Endometrial microvascular endothelial cells (primary cell): Measurements from ENCODE around the gene TAAR2. TPM values are rescaled to one million over a fixed set of nuclear protein-coding genes. Genes with fewer than 3 reads are reported as not detected.
"Not testable (repeated sequence)": the region's sequence is repeated elsewhere in the genome, so short reads cannot be mapped to it uniquely, and the experiment has no call there.

Experiments
- in situ Hi-C: cut with HindIII; loops from 2 replicates; pipeline ENCODE4 v1.10.0; 2017; ENCODE audit warnings: low sequenced_read_pairs, low pct_unique_long_range_greater_than_20kb; ENCODE audit errors: inconsistent ontology term
- total RNA-seq: library from RNA; depleted of rRNA; stranded (reverse); fragments of >200 nt; gene quantifications from one replicate; pipeline ENCODE4 v1.2.3, GENCODE V29; 2015; ENCODE audit errors: inconsistent ontology term

TAAR2 gene
- total RNA-seq, 1 donor from 2014 or later = not detected

DNA sequence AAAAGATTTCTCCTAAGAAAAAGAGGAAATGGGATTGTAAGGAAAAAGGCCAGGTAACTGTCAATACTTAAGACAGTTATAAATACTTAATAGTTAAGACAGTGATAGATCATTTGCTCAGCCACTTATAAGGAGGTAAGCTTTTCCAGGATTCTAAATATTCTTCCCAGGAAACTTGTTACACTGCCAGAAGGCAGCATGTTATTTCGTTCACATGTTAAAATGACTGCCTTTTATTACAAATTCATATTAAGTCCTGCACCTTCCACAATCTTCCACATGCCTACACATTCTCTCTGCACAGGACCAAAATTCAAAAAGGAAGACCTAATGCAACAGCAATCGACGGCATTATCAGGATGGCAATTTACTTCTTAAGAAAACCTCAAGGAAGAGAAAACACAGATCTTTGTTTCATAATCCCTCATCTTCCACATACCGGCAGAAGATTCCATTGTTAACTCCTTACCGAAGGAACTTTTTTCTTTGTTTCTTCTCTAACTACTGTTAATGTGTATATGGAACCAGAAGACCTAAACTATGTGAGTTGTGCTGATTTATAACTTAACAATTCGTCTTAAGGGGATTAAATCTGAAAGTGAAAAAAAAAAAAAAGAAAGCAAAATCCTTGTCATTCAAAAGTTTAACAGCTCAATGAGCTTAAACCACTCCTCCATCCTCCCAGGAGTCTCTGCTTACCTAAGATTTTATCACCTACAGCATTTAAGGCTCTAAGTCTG, 799 bp downstream of the TAAR2 start:
- in situ Hi-C loops = no loop called here

GRCh38 chr6:132616677-132617076, 7.4 kb downstream of the TAAR2 start:
- in situ Hi-C loops = no loop called here

DNA sequence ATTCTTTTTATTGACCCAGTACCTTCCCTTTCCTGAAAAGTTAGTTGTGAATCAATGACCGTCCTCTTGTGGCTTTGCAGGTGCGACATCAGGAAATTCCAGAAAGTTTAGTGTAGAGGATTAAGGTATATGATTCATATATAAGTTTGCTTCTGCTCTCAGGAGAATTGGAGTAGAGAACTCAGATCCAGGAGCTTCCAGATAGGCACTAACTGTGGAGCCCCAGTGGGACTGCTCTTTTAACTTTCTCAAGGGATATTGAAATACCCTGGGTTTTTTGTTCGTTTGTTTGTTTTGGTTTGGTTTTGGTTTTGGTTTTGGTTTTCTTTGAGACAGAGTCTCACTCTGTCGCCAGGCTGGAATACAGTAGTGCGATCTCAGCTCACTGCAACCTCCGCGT, 9.5 kb downstream of the TAAR2 start:
- in situ Hi-C loops = no loop called here

GRCh38 chr6:132612449-132613108, 11.5 kb downstream of the TAAR2 start:
- in situ Hi-C loops = no loop called here

- in situ Hi-C loops = no loop called here
These were observed 12.5 kb downstream of the TAAR2 start for GRCh38 chr6:132611616-132612015.

DNA sequence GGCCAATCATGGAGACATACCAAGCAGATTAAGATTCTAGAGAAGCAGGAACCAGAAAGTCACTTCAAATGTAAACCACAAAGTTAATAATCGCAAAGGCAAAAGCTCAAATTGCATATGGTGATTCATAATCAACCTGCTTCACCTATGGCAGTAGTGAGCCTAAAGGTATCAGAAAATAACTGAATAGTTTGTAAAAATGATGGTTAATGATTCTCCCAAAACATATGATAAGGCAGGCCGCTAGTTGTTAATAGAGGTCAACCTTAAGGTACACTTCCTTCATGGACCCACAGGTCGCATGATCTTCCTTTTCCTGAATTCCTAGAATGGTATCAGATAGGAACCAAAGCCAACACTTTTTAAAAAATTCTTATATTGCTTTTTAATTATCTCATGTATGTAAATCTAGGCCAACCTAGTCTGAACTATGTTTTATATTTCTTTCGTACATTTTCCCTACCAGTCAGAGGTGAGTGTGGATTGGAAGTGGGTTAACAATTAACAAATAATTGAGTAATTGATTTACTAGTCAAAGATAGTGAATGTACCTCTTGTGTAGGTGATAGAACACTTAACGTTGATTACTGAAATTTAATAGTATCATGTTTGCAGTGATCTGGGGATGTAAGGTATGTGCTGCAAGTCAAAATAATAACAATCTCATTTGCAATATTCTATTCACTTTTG, 16.4 kb downstream of the TAAR2 start:
- in situ Hi-C loops = no loop called here

DNA sequence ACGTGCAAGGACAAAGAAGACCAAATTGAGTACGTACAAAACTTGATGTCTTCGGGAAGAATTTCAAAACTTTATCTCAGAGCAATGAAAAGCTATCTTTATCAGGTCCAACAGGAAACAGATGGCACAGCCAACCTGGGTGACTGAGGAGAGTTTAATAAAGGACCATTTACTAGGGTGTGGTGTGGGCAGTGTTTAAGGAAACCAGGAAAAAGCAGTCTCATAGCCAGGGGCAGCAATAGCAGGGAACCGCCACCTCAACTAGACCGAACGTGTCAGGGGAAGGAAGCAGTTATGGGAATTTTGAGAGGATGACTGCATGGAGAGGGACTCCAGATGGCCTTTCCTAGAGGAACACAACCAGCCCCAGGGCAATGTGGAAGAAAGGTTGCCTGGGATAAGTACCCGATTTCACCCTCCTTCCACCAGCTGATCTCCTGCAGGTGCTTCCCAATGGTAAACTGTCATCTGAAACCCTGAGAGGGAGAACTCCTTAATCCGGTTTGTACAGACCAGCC, 19.4 kb downstream of the TAAR2 start:
- in situ Hi-C loops = no loop called here

DNA sequence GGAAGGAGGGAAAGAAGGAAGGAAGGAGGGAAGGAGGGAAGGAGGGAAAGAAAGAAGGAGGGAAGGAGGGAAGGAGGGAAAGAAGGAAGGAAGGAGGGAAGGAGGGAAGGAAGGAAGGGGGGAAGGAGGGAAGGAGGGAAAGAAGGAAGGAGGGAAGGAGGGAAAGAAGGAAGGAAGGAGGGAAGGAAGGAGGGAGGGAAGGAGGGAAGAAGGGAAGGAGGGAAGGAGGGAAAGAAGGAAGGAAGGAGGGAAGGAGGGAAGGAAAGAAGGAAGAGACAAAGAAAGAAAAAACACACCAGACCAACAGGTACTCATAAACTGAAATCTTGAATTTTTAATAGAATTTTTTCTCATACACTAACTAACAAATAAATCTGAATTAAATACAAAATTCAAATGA, 23.2 kb downstream of the TAAR2 start:
- in situ Hi-C loops = not testable (repeated sequence)

DNA sequence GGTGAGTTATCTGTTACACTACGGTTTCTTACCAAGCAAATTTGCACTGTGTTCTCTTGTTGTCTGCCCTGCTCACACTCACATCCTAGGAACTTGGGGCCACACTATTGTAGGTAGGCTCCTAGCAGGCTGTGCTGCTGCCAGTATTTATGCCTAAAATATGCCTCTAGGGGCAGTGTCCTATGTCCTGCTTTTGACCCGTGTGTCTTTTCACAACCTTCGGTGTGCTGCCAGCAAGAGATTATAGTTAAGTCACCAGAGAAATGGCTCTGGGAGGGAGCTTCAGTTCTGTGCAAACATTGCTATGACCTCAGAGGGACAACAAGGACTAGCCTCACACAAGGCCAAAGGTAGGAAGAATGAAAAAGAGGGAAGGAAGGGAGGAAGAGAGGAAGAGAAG, 25.6 kb downstream of the TAAR2 start:
- in situ Hi-C loops = no loop called here

GRCh38 chr6:132596201-132596600, 27.9 kb downstream of the TAAR2 start:
- in situ Hi-C loops = no loop called here

- in situ Hi-C loops = no loop called here
These were observed 31.2 kb downstream of the TAAR2 start for GRCh38 chr6:132592855-132593254.

DNA sequence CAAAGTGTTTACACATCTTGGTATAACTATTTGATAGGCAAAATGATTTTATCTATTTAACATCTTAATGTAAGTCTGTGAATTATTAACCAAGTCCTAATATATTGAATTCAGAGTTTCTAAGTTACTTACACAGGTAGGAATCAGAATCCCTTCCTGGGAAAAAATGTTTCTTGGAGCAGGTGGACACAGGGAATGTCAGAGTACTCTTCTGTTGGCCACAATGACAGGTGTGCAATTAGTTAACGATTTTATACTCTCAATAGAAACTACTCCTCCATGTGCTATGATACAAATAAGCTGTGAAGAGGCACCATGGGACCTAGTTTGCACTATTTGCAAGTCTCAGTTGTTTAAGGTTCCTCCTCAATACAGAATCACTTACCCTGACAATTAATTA, 33.7 kb downstream of the TAAR2 start:
- in situ Hi-C loops = no loop called here

- in situ Hi-C loops = no loop called here
These were observed 34.6 kb downstream of the TAAR2 start, which contains the start of gene TAAR5 for GRCh38 chr6:132589454-132589853. TSS of gene TAAR5 (minus strand) at chr6:132589741. CDS start at chr6:132589686, 55 bp downstream.

- in situ Hi-C loops = no loop called here
These were observed 36.7 kb downstream of the TAAR2 start for GRCh38 chr6:132587424-132587823.

GRCh38 chr6:132584698-132585097, 39.4 kb downstream of the TAAR2 start:
- in situ Hi-C loops = no loop called here

- in situ Hi-C loops = no loop called here
These were observed 52.3 kb downstream of the TAAR2 start for GRCh38 chr6:132571774-132572173.

- in situ Hi-C loops = no loop called here
These were observed 53.8 kb downstream of the TAAR2 start, which contains the start of gene TAAR6 for GRCh38 chr6:132570221-132570777. TSS of gene TAAR6 (plus strand) at chr6:132570322. CDS start at chr6:132570322, 0 bp downstream.

DNA sequence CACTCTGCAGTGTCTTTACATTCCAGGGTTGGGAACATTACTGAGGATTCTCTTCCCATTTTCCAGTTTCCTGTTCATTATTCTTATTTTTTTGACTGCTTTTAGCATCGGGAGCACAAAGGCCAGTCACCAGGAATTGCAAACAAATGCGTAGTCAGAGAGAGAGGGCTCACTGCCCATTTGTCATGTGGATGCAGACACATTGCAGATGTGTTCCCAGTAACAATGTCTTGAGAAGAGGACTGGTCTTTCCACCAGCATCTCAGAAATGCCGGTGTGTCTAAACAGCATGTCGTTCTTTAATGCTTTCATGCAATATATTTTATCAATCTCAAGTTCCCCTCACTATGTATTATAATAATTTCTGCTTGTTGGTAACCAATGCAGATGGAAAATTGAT, 54.9 kb downstream of the TAAR2 start:
- in situ Hi-C loops = no loop called here

- in situ Hi-C loops = no loop called here
These were observed 55.5 kb downstream of the TAAR2 start for GRCh38 chr6:132568611-132569010.
